ENCODE measurements around the gene ITFG1.
"Not testable (repeated sequence)": the region's sequence is repeated elsewhere in the genome, so short reads cannot be mapped to it uniquely, and the experiment has no call there.

ITFG1 gene

DNA sequence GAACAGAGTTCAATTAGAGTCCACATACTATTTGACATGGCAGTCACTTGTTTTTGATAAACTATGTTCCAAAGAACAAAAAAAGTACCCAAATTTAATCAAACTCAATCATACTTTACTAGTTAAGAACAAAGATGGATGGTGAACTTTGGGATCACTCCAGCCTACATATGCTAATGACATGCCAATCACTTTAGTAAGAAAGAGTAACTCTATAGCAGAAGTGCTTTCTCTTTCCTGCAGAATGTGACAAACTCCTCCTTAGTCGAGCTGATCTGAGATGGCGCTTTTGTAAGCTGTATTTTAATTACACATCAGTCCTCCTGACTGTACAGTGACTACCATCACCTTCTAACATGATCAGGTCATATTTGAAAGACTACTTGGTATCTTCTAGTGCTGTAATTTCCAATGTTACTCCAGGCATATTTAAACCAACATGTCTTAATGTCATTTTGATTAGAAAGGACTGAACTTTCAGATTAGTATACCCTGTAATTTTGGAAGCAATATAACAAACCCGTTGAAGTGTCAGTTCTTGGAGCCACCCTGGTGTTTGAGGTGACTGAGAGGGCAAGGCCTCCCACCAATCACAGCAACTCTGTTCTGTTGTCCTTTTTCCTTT, 321.2 kb downstream of the ITFG1 start:
- Histone ChIP-seq H2AFZ (ENCODE audit: low read depth, low read length) (no peak overlapping the region), H3K4me1 (ENCODE audit: insufficient read depth, low read length) (peaks cover 40% of the 10 kb centered on the region), H3K9me3 (ENCODE audit: low read length) (no peaks in the 10 kb centered on the region), H3K27me3 (ENCODE audit: insufficient read depth, low read length) (no peaks in the 10 kb centered on the region), H3K36me3 (ENCODE audit: insufficient read depth, low read length) (no peaks in the 10 kb centered on the region), H3K4me3 (ENCODE audit: low read length) (no peak overlapping the region)

DNA sequence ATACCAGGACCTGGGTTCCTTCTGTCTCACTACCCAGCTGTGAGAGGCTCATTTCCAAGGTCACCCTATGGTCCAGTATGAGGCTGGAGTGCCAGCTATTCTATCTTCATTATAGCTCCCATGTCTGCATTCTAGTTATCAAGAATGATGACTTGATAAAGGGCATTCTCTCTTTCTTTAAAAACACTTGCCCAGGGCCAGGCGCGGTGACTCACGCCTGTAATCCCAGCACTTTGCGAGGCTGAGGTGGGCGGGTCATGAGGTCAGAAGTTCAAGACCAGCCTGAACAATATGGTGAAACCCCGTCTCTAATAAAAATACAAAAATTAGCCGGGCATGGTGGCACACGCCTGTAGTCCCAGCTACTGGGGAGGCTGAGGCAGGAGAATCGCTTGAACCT, 322.9 kb downstream of the ITFG1 start:
- peaks cover 40% of the 10 kb centered on the region for H3K4me1 ChIP-seq (ENCODE audit: insufficient read depth, low read length)
- H3K9me3 ChIP-seq (ENCODE audit: low read length), result not testable (repeated sequence)

DNA sequence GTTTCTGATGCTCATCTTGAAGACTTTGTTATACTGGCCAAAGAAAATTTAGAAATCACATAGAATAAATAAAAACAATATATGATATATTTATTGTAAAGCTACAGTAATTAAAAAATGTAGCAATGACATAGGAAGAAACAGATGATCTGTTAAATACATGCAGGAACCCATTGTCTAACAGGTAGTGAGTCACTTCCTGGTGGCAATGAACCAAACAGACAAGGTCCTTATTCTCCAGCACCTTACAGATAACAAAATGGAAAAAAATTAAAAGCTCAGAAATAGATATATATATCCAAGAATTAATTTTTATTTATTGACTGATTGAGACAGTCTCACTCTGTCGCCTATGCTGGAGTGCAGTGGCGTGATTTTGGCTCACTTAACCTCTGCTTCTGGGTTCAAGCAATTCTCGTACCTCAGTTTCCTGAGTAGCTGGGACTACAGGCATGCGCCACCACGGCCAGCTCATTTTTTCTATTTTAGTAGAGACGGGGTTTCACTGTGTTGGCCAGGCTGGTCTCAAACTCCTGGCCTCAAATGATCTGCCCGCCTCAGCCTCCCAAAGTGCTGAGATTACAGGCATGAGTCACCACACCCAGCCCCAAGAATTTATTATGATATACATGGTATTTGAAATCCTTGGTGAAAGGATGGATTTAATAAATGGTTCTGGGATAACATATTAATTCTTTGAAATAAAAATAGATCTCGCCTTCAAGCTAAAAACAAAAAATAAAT, 324.6 kb downstream of the ITFG1 start:
- H3K36me3 ChIP-seq (ENCODE audit: insufficient read depth, low read length), result peaks cover 4% of the 10 kb centered on the region
- H3K9me3 ChIP-seq (ENCODE audit: low read length), result no peaks in the 10 kb centered on the region
- no peak overlapping the region for H3K4me3 ChIP-seq (ENCODE audit: low read length)
- no peak overlapping the region for H2AFZ ChIP-seq (ENCODE audit: low read depth, low read length)
- H3K27me3 ChIP-seq (ENCODE audit: insufficient read depth, low read length), result no peaks in the 10 kb centered on the region
- peaks cover 33% of the 10 kb centered on the region for H3K4me1 ChIP-seq (ENCODE audit: insufficient read depth, low read length)

More for the DNA sequence above, 322.9 kb downstream of the ITFG1 start:
- not testable (repeated sequence) for H2AFZ ChIP-seq (ENCODE audit: low read depth, low read length); H3K27me3 ChIP-seq (ENCODE audit: insufficient read depth, low read length); H3K36me3 ChIP-seq (ENCODE audit: insufficient read depth, low read length); H3K4me3 ChIP-seq (ENCODE audit: low read length)

DNA sequence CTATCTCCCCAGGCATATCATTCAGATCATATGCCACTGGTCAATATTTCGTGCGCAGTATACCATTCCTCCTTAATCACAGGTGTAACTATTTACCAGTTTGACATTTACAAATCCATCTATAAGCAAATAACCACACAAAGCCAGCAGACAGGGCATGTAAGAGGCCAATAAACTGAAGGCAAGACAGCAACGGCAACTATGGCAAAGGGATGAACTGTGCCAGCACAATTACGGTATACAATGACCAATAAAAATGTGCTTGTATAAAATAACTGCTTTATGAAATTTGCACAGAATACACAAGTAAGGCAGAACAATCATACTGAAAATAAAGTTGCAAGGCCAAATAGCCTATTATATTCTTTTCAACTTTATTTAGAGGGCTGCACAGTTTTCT, 326.3 kb downstream of the ITFG1 start:
- Histone ChIP-seq H3K36me3 (ENCODE audit: insufficient read depth, low read length) (peaks cover 4% of the 10 kb centered on the region), H2AFZ (ENCODE audit: low read depth, low read length) (no peak overlapping the region), H3K27me3 (ENCODE audit: insufficient read depth, low read length) (no peaks in the 10 kb centered on the region), H3K4me1 (ENCODE audit: insufficient read depth, low read length) (peaks cover 16% of the 10 kb centered on the region), H3K9me3 (ENCODE audit: low read length) (no peaks in the 10 kb centered on the region), H3K4me3 (ENCODE audit: low read length) (no peak overlapping the region)

DNA sequence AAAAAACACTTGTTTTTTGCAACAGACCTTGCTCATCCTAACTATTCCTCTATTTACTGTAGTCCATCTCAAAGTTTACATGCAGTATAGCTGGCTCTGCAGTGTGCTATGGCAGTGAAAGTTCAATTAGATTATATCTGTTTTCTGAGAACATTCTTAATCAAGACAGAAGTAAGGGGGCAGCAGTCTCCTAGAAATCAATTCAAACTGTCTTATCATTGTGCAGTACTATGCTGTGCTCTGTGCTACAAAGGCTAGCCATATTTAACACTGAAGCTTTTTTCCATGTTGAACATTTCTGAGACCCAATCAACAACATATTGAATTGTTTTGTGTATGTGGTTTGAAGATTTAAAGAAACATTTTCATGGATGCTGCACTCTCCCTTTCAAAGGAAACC, 328.6 kb downstream of the ITFG1 start:
- Histone ChIP-seq H3K4me3 (ENCODE audit: low read length) (no peak overlapping the region), H3K9me3 (ENCODE audit: low read length) (no peaks in the 10 kb centered on the region), H2AFZ (ENCODE audit: low read depth, low read length) (no peak overlapping the region), H3K27me3 (ENCODE audit: insufficient read depth, low read length) (no peaks in the 10 kb centered on the region), H3K36me3 (ENCODE audit: insufficient read depth, low read length) (peaks cover 15% of the 10 kb centered on the region), H3K4me1 (ENCODE audit: insufficient read depth, low read length) (no peaks in the 10 kb centered on the region)

DNA sequence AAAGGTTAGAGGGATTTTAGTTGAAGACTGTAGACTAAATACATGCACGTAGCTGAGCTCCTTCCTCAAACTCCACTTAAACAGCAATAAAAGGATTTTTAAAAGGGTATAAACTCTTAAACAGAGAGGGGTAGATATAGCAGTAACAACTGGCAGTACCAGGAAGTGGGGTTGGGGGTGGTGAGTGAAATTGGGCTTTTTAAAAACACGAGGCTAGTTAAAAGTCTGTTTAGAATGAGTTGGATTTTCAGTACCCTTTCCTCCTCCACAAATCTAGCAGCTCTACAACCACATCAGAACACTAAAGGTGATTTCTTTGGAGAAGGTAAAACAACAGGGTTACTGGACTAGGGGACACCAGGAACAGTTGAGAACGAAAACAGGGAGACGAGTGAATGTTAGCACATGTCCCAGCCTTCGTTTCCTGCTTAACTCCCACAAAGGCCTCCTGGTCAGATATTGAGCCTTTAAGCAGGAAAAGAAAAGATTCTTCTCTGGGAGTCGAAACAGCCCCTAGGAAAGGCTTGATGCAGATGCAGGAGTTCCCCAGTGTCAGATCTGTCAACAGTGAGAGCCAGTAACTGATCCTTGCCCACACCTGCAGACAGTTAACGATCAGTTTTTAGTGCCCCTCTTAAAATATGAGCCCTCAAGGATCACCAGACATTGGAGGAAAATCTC, 331.0 kb downstream of the ITFG1 start:
- H3K27me3 ChIP-seq (ENCODE audit: insufficient read depth, low read length), result no peaks in the 10 kb centered on the region
- no peaks in the 10 kb centered on the region for H3K9me3 ChIP-seq (ENCODE audit: low read length)
- no peaks in the 10 kb centered on the region for H3K4me1 ChIP-seq (ENCODE audit: insufficient read depth, low read length)
- no peak overlapping the region for H3K4me3 ChIP-seq (ENCODE audit: low read length)
- H2AFZ ChIP-seq (ENCODE audit: low read depth, low read length), result no peak overlapping the region
- H3K36me3 ChIP-seq (ENCODE audit: insufficient read depth, low read length), result peaks cover 31% of the 10 kb centered on the region

DNA sequence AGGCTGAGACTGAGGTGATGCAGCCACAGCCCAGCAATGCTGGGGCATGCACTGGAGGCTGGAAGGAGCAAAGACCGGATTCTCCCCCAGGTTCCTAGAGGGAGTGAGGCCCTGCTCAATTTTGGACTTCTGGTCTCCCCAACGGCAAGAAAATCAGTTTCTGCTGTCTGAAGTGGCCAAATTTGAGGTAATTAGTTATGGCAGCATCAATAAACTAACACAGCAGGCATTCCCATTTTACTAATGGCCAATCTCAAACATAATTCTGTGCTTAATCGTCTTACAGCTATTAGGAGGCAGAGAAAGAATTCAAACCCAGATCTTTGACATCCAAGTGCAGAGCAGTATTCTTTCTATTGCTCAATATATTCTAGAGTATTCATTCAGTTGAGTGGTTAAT, 333.3 kb downstream of the ITFG1 start:
- Histone ChIP-seq H2AFZ (ENCODE audit: low read depth, low read length) (no peak overlapping the region), H3K9me3 (ENCODE audit: low read length) (no peaks in the 10 kb centered on the region), H3K27me3 (ENCODE audit: insufficient read depth, low read length) (no peaks in the 10 kb centered on the region), H3K36me3 (ENCODE audit: insufficient read depth, low read length) (peaks cover 33% of the 10 kb centered on the region), H3K4me1 (ENCODE audit: insufficient read depth, low read length) (no peaks in the 10 kb centered on the region), H3K4me3 (ENCODE audit: low read length) (no peak overlapping the region)

DNA sequence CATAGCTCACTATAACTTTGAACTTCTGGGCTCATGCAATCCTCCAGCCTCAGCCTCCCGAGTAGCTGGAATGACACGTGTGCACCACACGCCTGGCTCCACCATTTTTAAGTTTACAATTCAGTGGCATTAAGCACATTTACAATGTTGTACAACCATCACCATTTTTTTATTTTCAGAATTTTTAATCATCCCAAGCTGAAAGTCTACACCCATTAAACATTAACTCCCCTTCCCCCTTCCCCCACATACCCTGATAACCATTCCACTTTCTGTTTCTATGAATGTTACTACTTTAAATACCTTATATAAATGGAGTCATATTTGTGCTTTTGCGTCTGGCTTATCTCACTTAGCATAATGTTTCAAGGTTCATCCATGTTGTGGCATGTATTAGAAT, 335.1 kb downstream of the ITFG1 start:
- H3K27me3 ChIP-seq (ENCODE audit: insufficient read depth, low read length), result no peaks in the 10 kb centered on the region
- H3K36me3 ChIP-seq (ENCODE audit: insufficient read depth, low read length), result peaks cover 48% of the 10 kb centered on the region

DNA sequence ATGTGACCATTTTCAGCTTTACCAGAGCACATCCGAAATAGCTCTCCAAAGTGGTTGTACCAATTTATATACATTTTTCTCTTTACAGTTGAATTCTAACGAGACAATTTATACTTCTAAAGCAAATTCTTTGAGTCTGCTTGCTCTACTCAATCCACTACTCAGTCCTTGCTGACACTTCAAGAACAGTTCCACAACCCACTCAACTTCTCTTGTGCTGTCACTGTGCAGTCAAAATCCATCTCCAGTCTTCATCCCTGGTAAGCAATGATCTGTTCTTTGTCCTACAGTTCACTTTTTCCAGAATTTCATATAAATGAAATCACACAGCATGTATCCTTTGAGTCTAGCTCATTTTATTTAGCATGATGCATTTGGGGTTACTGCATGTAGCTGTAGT, 347.7 kb downstream of the ITFG1 start:
- Histone ChIP-seq H3K27me3 (ENCODE audit: insufficient read depth, low read length) (no peaks in the 10 kb centered on the region), H3K36me3 (ENCODE audit: insufficient read depth, low read length) (peaks cover 61% of the 10 kb centered on the region), H2AFZ (ENCODE audit: low read depth, low read length) (no peak overlapping the region), H3K4me3 (ENCODE audit: low read length) (no peak overlapping the region), H3K9me3 (ENCODE audit: low read length) (peaks cover 2% of the 10 kb centered on the region), H3K4me1 (ENCODE audit: insufficient read depth, low read length) (no peaks in the 10 kb centered on the region)

More for the DNA sequence above, 335.1 kb downstream of the ITFG1 start:
- no peak overlapping the region for H2AFZ ChIP-seq (ENCODE audit: low read depth, low read length)
- H3K4me3 ChIP-seq (ENCODE audit: low read length), result no peak overlapping the region
- H3K4me1 ChIP-seq (ENCODE audit: insufficient read depth, low read length), result no peaks in the 10 kb centered on the region
- peaks cover 3% of the 10 kb centered on the region for H3K9me3 ChIP-seq (ENCODE audit: low read length)

DNA sequence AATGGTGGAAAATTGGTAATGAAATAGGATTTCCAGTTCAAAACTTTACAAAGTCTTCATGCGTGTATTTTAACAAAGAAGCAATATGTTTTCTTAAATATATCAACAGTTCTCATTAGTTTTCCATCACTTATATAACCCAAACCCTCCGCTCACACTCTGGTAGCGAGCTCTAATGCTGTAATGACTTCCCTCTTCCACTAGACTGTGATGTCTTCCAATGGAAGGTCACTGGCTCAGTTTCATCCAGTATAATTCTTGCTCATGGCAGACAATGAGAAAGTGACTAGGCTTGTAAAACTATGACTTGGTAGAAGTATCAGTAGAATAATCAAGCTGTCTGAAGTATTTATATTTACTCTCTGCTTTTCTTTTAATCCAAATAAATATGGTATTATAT, 349.9 kb downstream of the ITFG1 start:
- H2AFZ ChIP-seq (ENCODE audit: low read depth, low read length), result no peak overlapping the region
- no peaks in the 10 kb centered on the region for H3K27me3 ChIP-seq (ENCODE audit: insufficient read depth, low read length)
- peaks cover 59% of the 10 kb centered on the region for H3K36me3 ChIP-seq (ENCODE audit: insufficient read depth, low read length)
- no peak overlapping the region for H3K4me3 ChIP-seq (ENCODE audit: low read length)
- no peaks in the 10 kb centered on the region for H3K9me3 ChIP-seq (ENCODE audit: low read length)
- H3K4me1 ChIP-seq (ENCODE audit: insufficient read depth, low read length), result no peaks in the 10 kb centered on the region

DNA sequence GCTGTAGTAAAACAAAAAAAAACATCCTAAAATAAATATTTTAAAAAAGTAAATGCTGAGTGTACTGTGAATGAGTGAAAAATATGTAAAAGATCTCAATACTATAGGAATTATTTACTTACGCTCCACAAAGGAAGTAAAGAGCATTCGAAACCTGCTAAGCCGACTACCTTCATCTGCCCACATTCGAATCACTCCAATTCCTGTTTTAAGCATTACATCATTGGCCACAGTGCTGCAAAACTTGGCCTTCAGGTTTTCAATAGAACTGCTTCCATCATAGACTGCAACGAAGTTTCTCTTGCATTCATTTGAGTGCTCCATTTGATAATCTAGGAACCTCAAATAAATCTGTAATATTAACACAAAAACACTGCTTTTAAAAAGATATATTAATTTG, 351.5 kb downstream of the ITFG1 start:
- Histone ChIP-seq H3K27me3 (ENCODE audit: insufficient read depth, low read length) (no peaks in the 10 kb centered on the region), H3K4me1 (ENCODE audit: insufficient read depth, low read length) (no peaks in the 10 kb centered on the region), H3K9me3 (ENCODE audit: low read length) (peaks cover 6% of the 10 kb centered on the region), H3K36me3 (ENCODE audit: insufficient read depth, low read length) (peaks cover 66% of the 10 kb centered on the region), H2AFZ (ENCODE audit: low read depth, low read length) (no peak overlapping the region), H3K4me3 (ENCODE audit: low read length) (no peak overlapping the region)

All from neuron (in vitro differentiated cells).